Measurements from ENCODE around the gene VSTM4.

Gene VSTM4

DNA sequence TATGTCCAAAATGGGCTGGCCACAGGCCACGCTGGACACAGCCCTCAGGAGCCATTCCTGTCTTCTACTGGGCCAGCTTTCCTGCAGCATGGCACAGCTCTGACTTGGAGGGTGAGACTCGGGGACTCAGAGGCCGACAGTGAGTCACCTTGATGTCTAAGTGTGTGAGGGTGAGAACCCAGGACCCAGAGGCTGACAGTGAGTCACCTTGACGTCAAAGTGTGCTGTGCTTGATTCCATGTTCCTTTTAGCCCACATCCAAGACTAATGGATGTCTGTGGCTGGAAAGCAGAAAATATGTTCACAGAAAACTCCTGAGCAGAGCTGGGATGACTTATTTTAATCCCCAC lies 24.5 kb upstream of the VSTM4 start:
- Mint-ChIP-seq H3K4me1 (peaks cover 6% of the 10 kb centered on the region), H3K27me3 (peaks cover 10% of the 10 kb centered on the region), H3K27ac (ENCODE audit: low read depth) (no peak overlapping the region), H3K9me3 (no peaks in the 10 kb centered on the region), H3K4me3 (no peak overlapping the region), H3K36me3 (ENCODE audit: insufficient read depth) (no peaks in the 10 kb centered on the region)
- DNase-seq (ENCODE audit: low spot score in 2 of 2) (no peak), ATAC-seq (replicated peaks; ENCODE audit: extremely low read depth, poor library complexity, severe bottlenecking) (no peak)

DNA sequence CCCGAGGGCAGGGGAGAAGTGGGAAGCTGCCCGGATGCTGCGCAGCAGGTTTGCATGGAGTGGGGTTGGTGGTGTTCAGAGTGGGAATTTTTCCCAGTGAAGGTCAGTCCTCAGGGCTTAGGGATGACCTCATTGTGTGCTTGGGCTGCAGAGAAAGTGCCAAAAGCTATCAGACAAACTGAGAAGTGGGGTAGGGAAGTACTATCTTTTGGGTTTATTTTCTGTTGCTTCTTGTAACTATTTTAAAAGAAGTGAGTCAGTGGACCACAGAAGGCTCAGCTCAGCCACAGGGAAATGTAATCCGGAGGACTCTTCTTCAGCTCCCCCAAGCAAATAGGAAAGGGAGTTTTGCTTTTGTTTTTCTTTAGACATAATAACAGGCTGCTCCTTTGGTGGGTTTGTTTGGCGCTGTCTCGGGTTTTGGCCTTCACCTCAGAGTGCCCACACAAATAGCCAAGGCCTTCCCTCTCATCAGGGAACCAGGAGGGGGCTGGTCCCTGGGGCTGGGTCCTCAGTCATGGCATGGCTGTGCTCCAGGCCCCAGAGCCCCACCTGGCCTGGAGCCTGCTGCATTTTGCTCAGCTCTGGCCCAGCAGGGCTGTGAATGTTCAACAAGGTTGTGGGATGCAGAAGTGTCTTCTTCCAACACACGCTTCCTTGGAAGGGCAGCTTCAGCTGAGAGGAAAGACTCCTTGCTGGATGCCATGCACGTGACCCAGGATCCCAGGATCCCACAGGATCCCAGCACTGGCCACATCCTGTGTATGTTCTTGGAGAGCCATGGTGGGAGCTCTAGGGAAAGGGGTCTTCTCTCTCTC lies 23.9 kb upstream of the VSTM4 start:
- Mint-ChIP-seq H3K36me3 (ENCODE audit: insufficient read depth) (no peaks in the 10 kb centered on the region), H3K4me3 (no peak overlapping the region), H3K27me3 (peaks cover 15% of the 10 kb centered on the region), H3K4me1 (peaks cover 6% of the 10 kb centered on the region), H3K9me3 (no peaks in the 10 kb centered on the region), H3K27ac (ENCODE audit: low read depth) (no peak overlapping the region)
- ATAC-seq (replicated peaks; ENCODE audit: extremely low read depth, poor library complexity, severe bottlenecking) (no peak), DNase-seq (ENCODE audit: low spot score in 2 of 2) (no peak)

DNA sequence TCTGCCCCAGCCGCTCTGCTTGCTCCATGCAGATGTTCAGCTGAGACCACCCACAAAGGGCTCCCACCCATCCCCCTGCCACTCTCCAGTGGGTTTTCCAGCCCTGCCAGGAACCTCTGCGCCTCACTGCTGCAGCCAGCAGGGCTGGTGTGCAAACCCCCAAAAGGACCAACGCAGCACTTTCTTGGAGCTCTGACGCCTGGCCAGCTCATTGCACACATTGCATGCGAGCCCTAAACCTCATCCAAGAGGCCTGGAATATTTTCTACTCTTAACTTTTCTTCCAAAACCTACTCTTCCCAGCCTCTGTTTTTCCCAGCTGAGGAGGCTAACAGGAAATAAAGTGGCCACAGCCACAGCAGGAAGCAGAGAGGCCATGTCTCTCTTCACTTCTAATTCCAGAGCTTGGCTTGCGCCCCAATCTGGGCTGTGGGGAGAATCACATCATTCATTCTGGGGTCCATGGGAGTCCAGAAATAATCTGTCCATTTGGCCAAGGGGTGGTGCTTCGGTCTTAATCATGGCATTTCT lies 23.1 kb upstream of the VSTM4 start:
- H3K9me3 Mint-ChIP-seq: no peaks in the 10 kb centered on the region
- ATAC-seq (replicated peaks; ENCODE audit: extremely low read depth, poor library complexity, severe bottlenecking) (no peak), DNase-seq (ENCODE audit: low spot score in 2 of 2) (no peak)
- H3K27me3 Mint-ChIP-seq: peaks cover 20% of the 10 kb centered on the region
- H3K36me3 Mint-ChIP-seq (ENCODE audit: insufficient read depth): no peaks in the 10 kb centered on the region
- H3K4me3 Mint-ChIP-seq: no peak overlapping the region
- H3K4me1 Mint-ChIP-seq: peaks cover 6% of the 10 kb centered on the region
- no peak overlapping the region for H3K27ac Mint-ChIP-seq (ENCODE audit: low read depth)

DNA sequence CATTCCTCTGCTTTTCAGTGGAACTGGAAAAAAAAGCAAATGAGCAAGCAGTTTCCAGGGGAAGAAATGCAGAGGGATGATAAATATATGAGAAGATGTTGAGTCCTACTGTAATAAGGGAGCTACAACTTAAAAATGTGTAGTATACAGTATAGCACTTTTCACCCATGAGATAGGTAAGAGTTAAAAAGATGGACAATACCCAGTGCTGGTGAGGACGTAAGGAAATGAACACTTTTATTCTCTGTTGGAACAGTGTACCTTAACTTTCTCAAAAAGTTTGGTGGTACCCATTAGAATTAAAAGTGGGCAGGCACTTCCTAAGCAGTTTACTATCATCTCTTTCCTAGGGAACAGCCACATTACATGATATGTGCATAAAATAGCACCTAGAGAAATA lies 21.2 kb upstream of the VSTM4 start:
- Mint-ChIP-seq H3K27ac (ENCODE audit: low read depth) (no peak overlapping the region), H3K9me3 (no peaks in the 10 kb centered on the region), H3K27me3 (peaks cover 20% of the 10 kb centered on the region), H3K4me1 (peaks cover 6% of the 10 kb centered on the region), H3K4me3 (no peak overlapping the region), H3K36me3 (ENCODE audit: insufficient read depth) (no peaks in the 10 kb centered on the region)
- no peak for DNase-seq (ENCODE audit: low spot score in 2 of 2)
- ATAC-seq (replicated peaks; ENCODE audit: extremely low read depth, poor library complexity, severe bottlenecking): no peak

DNA sequence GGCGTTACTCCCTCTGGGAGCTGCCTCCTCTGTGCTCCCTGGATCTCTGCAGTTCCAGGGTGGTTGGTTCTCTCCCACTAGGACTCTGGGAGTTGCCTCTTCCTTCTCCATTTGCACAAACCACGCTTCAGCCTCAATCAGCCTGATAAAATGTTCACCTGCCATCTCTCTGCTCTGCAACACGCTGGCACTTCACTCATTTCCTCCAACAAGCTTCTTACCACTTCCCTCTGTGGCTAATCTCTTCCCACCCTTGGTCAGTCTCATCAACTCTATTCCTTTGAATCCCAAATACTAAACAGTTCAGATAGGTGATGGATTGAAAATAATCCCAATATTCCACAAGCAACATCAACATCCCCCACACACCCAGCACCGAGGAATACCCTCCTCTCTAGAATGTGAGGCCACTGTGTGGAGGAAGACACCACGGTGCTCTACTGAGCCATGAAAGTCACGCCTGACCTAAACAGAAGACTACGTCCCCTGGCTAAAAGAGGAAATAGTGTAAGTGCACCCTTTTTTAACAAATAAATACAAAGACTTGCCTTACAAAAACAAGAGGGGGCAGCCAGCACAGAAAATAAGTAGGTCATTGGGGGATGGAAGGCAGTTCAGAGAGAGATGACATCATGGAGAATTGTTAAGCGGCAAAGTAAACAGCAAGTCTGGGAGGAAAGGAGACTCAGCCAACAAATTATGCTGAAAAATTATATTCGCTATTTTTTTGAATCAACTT lies 20.4 kb upstream of the VSTM4 start:
- Mint-ChIP-seq H3K4me3 (no peak overlapping the region), H3K9me3 (no peaks in the 10 kb centered on the region), H3K4me1 (peaks cover 6% of the 10 kb centered on the region), H3K27me3 (peaks cover 20% of the 10 kb centered on the region), H3K27ac (ENCODE audit: low read depth) (no peak overlapping the region), H3K36me3 (ENCODE audit: insufficient read depth) (no peaks in the 10 kb centered on the region)
- no peak for ATAC-seq (replicated peaks; ENCODE audit: extremely low read depth, poor library complexity, severe bottlenecking)
- no peak for DNase-seq (ENCODE audit: low spot score in 2 of 2)

DNA sequence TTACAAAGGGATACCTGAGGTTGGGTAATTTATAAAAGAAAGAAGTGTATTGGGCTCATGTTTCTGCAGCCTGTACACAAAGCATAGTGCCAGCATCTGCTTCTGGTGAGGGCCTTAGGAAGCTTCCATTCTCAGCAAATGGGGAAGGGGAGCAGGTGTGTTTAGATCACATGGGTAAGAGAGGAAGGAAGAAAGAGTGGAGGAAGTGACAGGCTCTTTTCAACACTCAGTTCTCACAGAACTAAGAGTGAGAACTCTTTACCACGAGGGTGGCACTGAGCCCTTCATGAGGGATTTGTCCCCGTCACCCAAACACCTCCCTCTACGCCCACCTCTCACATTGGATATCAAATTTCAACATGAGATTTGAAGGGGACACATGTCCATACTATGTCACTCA lies 19.0 kb upstream of the VSTM4 start:
- no peak for ATAC-seq (replicated peaks; ENCODE audit: extremely low read depth, poor library complexity, severe bottlenecking)
- Mint-ChIP-seq H3K9me3 (peaks cover 6% of the 10 kb centered on the region), H3K4me1 (peaks cover 6% of the 10 kb centered on the region)

DNA sequence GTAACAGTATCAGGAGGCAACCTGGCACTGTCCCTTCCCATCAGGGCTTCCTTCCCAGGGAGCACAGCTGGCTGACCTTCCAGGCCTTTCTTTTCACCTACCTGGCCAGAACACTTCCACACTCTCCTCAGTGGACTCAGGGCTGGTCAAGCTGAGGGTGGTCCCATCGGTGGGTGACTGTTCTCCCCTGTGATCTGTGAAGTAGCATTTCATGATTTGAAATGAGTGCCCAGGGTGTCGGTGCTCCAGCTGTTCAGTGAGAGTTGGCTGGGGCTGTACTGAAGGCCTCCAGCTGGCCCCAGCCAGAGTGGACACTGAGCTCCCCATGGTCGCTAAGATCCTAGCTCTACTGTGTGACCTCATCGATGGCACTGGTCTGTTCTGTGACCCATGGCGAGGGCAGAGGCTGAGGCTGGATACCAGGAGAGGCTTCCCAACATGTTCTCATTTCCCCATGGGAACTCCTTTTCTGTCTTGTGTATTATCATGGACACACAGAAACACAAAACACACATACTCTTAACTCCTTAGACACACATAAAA lies 18.5 kb upstream of the VSTM4 start, which contains the start of gene FAM170B:
FAM170B (minus strand) TSS at position 316 of the 543 bp plus-strand sequence; CDS start at position 213, 103 bp downstream.
- Mint-ChIP-seq H3K4me3 (no peak within 1 kb of the TSS), H3K9me3 (peaks cover 11% of the 10 kb centered on the region), H3K27me3 (peaks cover 34% of the 10 kb centered on the region), H3K36me3 (ENCODE audit: insufficient read depth) (no peaks in the 10 kb centered on the region), H3K27ac (ENCODE audit: low read depth) (no peak within 1 kb of the TSS), H3K4me1 (peaks cover 6% of the 10 kb centered on the region)
- ATAC-seq (replicated peaks; ENCODE audit: extremely low read depth, poor library complexity, severe bottlenecking) (no peak), DNase-seq (ENCODE audit: low spot score in 2 of 2) (no peak)

More for the DNA sequence above, 19.0 kb upstream of the VSTM4 start:
- Mint-ChIP-seq H3K4me3 (no peak overlapping the region), H3K27me3 (peaks cover 28% of the 10 kb centered on the region), H3K36me3 (ENCODE audit: insufficient read depth) (no peaks in the 10 kb centered on the region), H3K27ac (ENCODE audit: low read depth) (no peak overlapping the region)
- no peak for DNase-seq (ENCODE audit: low spot score in 2 of 2)

DNA sequence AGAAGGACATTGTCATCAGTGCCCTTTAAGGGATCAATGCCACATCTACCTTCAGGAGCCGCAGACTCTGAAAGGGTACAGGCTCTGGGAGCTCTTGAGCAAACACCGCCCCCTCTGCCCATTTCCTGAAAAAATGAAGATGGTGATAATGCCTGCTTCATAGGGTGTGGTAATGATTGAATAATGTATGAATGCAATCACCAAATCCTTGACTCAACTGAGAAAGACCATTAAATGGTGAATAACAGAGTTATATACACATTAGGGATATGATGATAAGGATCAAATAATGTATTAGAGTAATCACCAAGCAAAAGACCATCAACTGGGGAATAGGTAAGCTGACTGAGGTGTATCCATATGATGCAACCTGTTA lies 17.0 kb upstream of the VSTM4 start:
- DNase-seq (ENCODE audit: low spot score in 2 of 2) (no peak), ATAC-seq (replicated peaks; ENCODE audit: extremely low read depth, poor library complexity, severe bottlenecking) (no peak)
- Mint-ChIP-seq H3K36me3 (ENCODE audit: insufficient read depth) (no peaks in the 10 kb centered on the region), H3K27ac (ENCODE audit: low read depth) (no peak overlapping the region), H3K4me1 (peaks cover 6% of the 10 kb centered on the region), H3K27me3 (peaks cover 44% of the 10 kb centered on the region), H3K9me3 (peaks cover 11% of the 10 kb centered on the region), H3K4me3 (no peak overlapping the region)

DNA sequence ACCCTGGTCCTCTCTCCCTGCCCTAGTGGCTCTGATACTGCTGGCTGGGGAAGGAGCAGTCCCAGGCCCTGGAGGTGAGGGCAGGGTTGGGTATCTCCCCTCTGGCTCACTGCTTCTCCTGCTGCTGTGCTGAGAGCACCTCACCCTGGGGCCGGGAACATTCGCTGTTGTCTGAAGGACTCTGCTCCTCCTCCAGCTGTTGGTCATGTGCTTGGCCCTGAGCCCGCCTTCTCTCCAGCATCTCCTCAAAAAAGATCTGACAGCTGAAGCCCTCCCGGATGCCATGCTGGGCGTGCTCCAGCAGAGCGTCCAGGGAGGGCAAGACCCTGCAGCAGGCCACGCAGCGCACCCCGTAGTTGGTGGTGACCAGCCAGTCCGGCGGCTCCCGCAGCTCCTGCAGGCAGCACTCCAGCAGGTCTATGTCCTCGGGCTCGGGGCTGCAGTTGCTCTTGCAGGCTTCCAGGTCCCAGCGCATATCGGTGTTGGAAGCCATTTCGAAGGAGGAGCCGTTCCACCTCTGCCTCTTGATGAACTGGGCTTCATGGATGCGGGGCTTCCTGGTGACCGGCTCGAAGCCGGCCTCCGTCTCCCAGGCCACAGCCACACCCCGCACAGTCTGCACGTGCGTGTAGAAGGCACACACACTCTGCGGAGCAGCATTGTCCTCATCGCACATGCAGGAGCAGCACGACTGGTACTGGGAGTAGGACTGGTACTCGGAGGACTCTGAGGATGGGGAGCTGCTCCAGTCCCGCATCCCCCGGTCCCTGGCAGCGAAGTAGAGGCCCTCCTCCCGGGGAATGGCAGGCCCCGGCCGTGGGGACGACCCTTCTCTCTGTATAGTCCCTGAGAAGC lies 16.4 kb upstream of the VSTM4 start:
- H3K9me3 Mint-ChIP-seq: peaks cover 11% of the 10 kb centered on the region
- H3K36me3 Mint-ChIP-seq (ENCODE audit: insufficient read depth): no peaks in the 10 kb centered on the region
- ATAC-seq (replicated peaks; ENCODE audit: extremely low read depth, poor library complexity, severe bottlenecking): no peak
- H3K27me3 Mint-ChIP-seq: peaks cover 44% of the 10 kb centered on the region
- no peak for DNase-seq (ENCODE audit: low spot score in 2 of 2)
- peaks cover 6% of the 10 kb centered on the region for H3K4me1 Mint-ChIP-seq
- H3K27ac Mint-ChIP-seq (ENCODE audit: low read depth): no peak overlapping the region
- no peak overlapping the region for H3K4me3 Mint-ChIP-seq

DNA sequence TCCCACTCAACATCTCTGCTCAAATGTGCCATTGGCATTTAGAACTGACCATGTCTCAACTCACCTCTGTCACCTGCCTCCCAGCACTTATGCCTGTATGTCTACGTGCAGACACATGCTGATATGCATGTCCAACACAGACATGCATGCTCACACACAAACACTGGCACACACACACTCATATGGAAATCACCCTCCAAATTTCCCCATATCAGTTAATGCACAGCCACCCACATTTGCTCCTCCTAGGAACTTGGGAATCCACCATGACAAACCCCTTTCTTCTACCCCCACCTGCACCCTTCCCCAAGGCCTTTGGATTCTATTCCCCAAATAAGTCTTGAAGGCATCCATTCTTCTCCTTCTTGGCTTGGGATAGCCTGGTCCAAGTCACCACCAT lies 14.1 kb upstream of the VSTM4 start:
- H3K9me3 Mint-ChIP-seq: peaks cover 11% of the 10 kb centered on the region

DNA sequence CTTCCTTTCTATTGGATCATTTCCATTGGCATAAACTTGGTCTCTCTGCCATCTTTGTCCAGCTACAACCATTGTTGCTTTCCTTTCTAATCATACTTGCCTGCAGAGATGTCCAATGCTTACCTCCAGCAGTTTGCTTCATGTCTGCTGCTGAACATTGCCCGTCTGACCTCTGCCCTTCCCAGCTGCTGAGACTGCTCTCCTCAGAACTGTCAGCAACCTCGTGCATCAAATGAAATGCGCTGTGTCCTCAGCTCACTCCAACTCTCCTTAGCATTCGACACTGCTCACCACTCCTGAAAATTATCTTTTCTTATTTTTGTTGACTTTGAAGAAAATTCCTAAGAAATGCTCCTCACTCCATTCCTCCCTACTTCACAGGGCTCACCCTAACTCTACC lies 13.5 kb upstream of the VSTM4 start:
- Mint-ChIP-seq H3K4me1 (no peaks in the 10 kb centered on the region), H3K27me3 (peaks cover 25% of the 10 kb centered on the region), H3K36me3 (ENCODE audit: insufficient read depth) (no peaks in the 10 kb centered on the region), H3K4me3 (no peak overlapping the region), H3K27ac (ENCODE audit: low read depth) (no peak overlapping the region), H3K9me3 (peaks cover 11% of the 10 kb centered on the region)
- DNase-seq (ENCODE audit: low spot score in 2 of 2): no peak
- ATAC-seq (replicated peaks; ENCODE audit: extremely low read depth, poor library complexity, severe bottlenecking): no peak

More for the DNA sequence above, 14.1 kb upstream of the VSTM4 start:
- Mint-ChIP-seq H3K4me3 (no peak overlapping the region), H3K27me3 (peaks cover 30% of the 10 kb centered on the region), H3K27ac (ENCODE audit: low read depth) (no peak overlapping the region), H3K4me1 (no peaks in the 10 kb centered on the region), H3K36me3 (ENCODE audit: insufficient read depth) (no peaks in the 10 kb centered on the region)
- ATAC-seq (replicated peaks; ENCODE audit: extremely low read depth, poor library complexity, severe bottlenecking) (no peak), DNase-seq (ENCODE audit: low spot score in 2 of 2) (no peak)
